Rectal smooth muscle tissue (tissue), 1 donor: ENCODE data around the gene KAT6B.

Source experiments
- H3K27ac ChIP-seq: one replicate; pipeline ENCODE4 v1.7.0; 2013; ENCODE audit warnings: low read depth, low read length, inconsistent platforms
- H3K27me3 ChIP-seq: one replicate; pipeline ENCODE4 v1.7.0; 2013; ENCODE audit warnings: low read length; ENCODE audit not compliant: control insufficient read depth, insufficient read depth
- H3K36me3 ChIP-seq: one replicate; pipeline ENCODE4 v1.7.0; 2013; ENCODE audit warnings: low read length; ENCODE audit not compliant: control insufficient read depth, insufficient read depth
- H3K4me1 ChIP-seq: one replicate; pipeline ENCODE4 v1.7.0; 2013; ENCODE audit warnings: low read length; ENCODE audit not compliant: control insufficient read depth, insufficient read depth
- H3K4me3 ChIP-seq: one replicate; pipeline ENCODE4 v1.7.0; 2013; ENCODE audit warnings: low read length
- H3K9ac ChIP-seq: one replicate; pipeline ENCODE4 v1.7.0; 2013; ENCODE audit warnings: low read length

KAT6B gene

GRCh38 chr10:74825371-74826141 lies 844 bp upstream of the KAT6B start:
- Histone ChIP-seq H3K9ac (no peak overlapping the region), H3K4me3 (peak overlapping the region; percentile 91), H3K4me1 (peaks cover 9% of the 10 kb centered on the region), H3K27ac (peak overlapping the region; percentile 85), H3K36me3 (no peaks in the 10 kb centered on the region), H3K27me3 (no peaks in the 10 kb centered on the region)

GRCh38 chr10:74827045-74827441 lies 643 bp downstream of the KAT6B start:
- H3K27me3 ChIP-seq = no peaks in the 10 kb centered on the region
- H3K4me3 ChIP-seq = peak overlapping the region; percentile 78
- peaks cover 9% of the 10 kb centered on the region for H3K4me1 ChIP-seq
- H3K36me3 ChIP-seq = no peaks in the 10 kb centered on the region
- H3K27ac ChIP-seq = peak overlapping the region; percentile 4
- no peak overlapping the region for H3K9ac ChIP-seq

GRCh38 chr10:74827694-74828093 lies 1.3 kb downstream of the KAT6B start:
- Histone ChIP-seq H3K27me3 (no peaks in the 10 kb centered on the region), H3K4me1 (peaks cover 9% of the 10 kb centered on the region), H3K27ac (no peak overlapping the region), H3K9ac (no peak overlapping the region), H3K36me3 (no peaks in the 10 kb centered on the region), H3K4me3 (peak overlapping the region; percentile 78)

GRCh38 chr10:74828946-74829345 lies 2.5 kb downstream of the KAT6B start:
- peaks cover 7% of the 10 kb centered on the region for H3K4me1 ChIP-seq
- H3K9ac ChIP-seq = no peak overlapping the region
- H3K27ac ChIP-seq = no peak overlapping the region
- H3K36me3 ChIP-seq = no peaks in the 10 kb centered on the region
- no peak overlapping the region for H3K4me3 ChIP-seq
- no peaks in the 10 kb centered on the region for H3K27me3 ChIP-seq

- Histone ChIP-seq H3K9ac (no peak overlapping the region), H3K27ac (no peak overlapping the region), H3K36me3 (no peaks in the 10 kb centered on the region), H3K4me1 (peaks cover 2% of the 10 kb centered on the region), H3K4me3 (no peak overlapping the region), H3K27me3 (no peaks in the 10 kb centered on the region)
Observed at GRCh38 chr10:74831518-74832120, 5.2 kb downstream of the KAT6B start.

GRCh38 chr10:74835963-74836362 lies 9.6 kb downstream of the KAT6B start:
- H3K9ac ChIP-seq = no peak overlapping the region
- no peak overlapping the region for H3K27ac ChIP-seq
- H3K27me3 ChIP-seq = no peaks in the 10 kb centered on the region
- no peaks in the 10 kb centered on the region for H3K36me3 ChIP-seq
- H3K4me3 ChIP-seq = no peak overlapping the region
- peaks cover 12% of the 10 kb centered on the region for H3K4me1 ChIP-seq

- Histone ChIP-seq H3K27ac (no peak overlapping the region), H3K27me3 (no peaks in the 10 kb centered on the region), H3K36me3 (no peaks in the 10 kb centered on the region), H3K4me3 (no peak overlapping the region), H3K4me1 (peaks cover 12% of the 10 kb centered on the region), H3K9ac (no peak overlapping the region)
Observed at GRCh38 chr10:74836877-74837276, 10.5 kb downstream of the KAT6B start.

GRCh38 chr10:74837743-74838142 lies 11.3 kb downstream of the KAT6B start:
- Histone ChIP-seq H3K4me3 (no peak overlapping the region), H3K27me3 (no peaks in the 10 kb centered on the region), H3K9ac (no peak overlapping the region), H3K27ac (no peak overlapping the region), H3K36me3 (peaks cover under 1% of the 10 kb centered on the region), H3K4me1 (peaks cover 14% of the 10 kb centered on the region)

- Histone ChIP-seq H3K4me1 (peaks cover 14% of the 10 kb centered on the region), H3K27ac (no peak overlapping the region), H3K9ac (no peak overlapping the region), H3K27me3 (no peaks in the 10 kb centered on the region), H3K4me3 (no peak overlapping the region), H3K36me3 (peaks cover 7% of the 10 kb centered on the region)
Observed at GRCh38 chr10:74839708-74840107, 13.3 kb downstream of the KAT6B start.

- Histone ChIP-seq H3K4me3 (no peak overlapping the region), H3K27ac (no peak overlapping the region), H3K9ac (no peak overlapping the region), H3K27me3 (no peaks in the 10 kb centered on the region), H3K36me3 (peaks cover 7% of the 10 kb centered on the region), H3K4me1 (peaks cover 14% of the 10 kb centered on the region)
Observed at GRCh38 chr10:74841265-74841973, 15.0 kb downstream of the KAT6B start.

GRCh38 chr10:74842301-74842954 lies 16.0 kb downstream of the KAT6B start:
- H3K9ac ChIP-seq = no peak overlapping the region
- peaks cover 7% of the 10 kb centered on the region for H3K4me1 ChIP-seq

GRCh38 chr10:74846958-74847357 lies 20.6 kb downstream of the KAT6B start:
- peaks cover 7% of the 10 kb centered on the region for H3K36me3 ChIP-seq
- no peak overlapping the region for H3K4me3 ChIP-seq
- H3K27ac ChIP-seq = no peak overlapping the region
- H3K4me1 ChIP-seq = peaks cover 7% of the 10 kb centered on the region
- H3K27me3 ChIP-seq = no peaks in the 10 kb centered on the region
- H3K9ac ChIP-seq = no peak overlapping the region

More at GRCh38 chr10:74842301-74842954, 16.0 kb downstream of the KAT6B start:
- H3K36me3 ChIP-seq = peaks cover 7% of the 10 kb centered on the region
- H3K27me3 ChIP-seq = no peaks in the 10 kb centered on the region
- no peak overlapping the region for H3K4me3 ChIP-seq
- H3K27ac ChIP-seq = no peak overlapping the region
